ENCODE measurements around the gene PHLDB2.
A peak's percentile ranks its signal among the peaks of the same experiment; 100 is the strongest.

The PHLDB2 gene

GRCh38 chr3:111906656-111907055, 47.6 kb downstream of the PHLDB2 start:
- H3K4me3 ChIP-seq (ENCODE audit: low read depth, low read length) = no peak overlapping the region
- H3K36me3 ChIP-seq (ENCODE audit: control insufficient read depth, insufficient read depth, low read length) = no peaks in the 10 kb centered on the region
- no peaks in the 10 kb centered on the region for H3K9me3 ChIP-seq (ENCODE audit: control insufficient read depth, insufficient read depth, low read length)
- no peak overlapping the region for H3K9ac ChIP-seq (ENCODE audit: low read depth, low read length)
- H3K27me3 ChIP-seq (ENCODE audit: control insufficient read depth, insufficient read depth, low read length) = no peaks in the 10 kb centered on the region
- peaks cover under 1% of the 10 kb centered on the region; the same call in 1 of the 2 replicates for H3K4me1 ChIP-seq (ENCODE audit: control insufficient read depth, insufficient read depth, low read length)
- no peak overlapping the region for H3K27ac ChIP-seq (ENCODE audit: low read depth, low read length)

GRCh38 chr3:111907151-111907550, 48.1 kb downstream of the PHLDB2 start:
- H3K27ac ChIP-seq (ENCODE audit: low read depth, low read length) = no peak overlapping the region
- H3K9ac ChIP-seq (ENCODE audit: low read depth, low read length) = no peak overlapping the region
- H3K36me3 ChIP-seq (ENCODE audit: control insufficient read depth, insufficient read depth, low read length) = no peaks in the 10 kb centered on the region
- H3K9me3 ChIP-seq (ENCODE audit: control insufficient read depth, insufficient read depth, low read length) = no peaks in the 10 kb centered on the region
- H3K27me3 ChIP-seq (ENCODE audit: control insufficient read depth, insufficient read depth, low read length) = no peaks in the 10 kb centered on the region
- no peak overlapping the region for H3K4me3 ChIP-seq (ENCODE audit: low read depth, low read length)
- H3K4me1 ChIP-seq (ENCODE audit: control insufficient read depth, insufficient read depth, low read length) = peaks cover 4% of the 10 kb centered on the region; the same call in 1 of the 2 replicates

GRCh38 chr3:111910806-111911205, 51.7 kb downstream of the PHLDB2 start:
- Histone ChIP-seq H3K9me3 (ENCODE audit: control insufficient read depth, insufficient read depth, low read length) (no peaks in the 10 kb centered on the region), H3K27me3 (ENCODE audit: control insufficient read depth, insufficient read depth, low read length) (no peaks in the 10 kb centered on the region), H3K4me1 (ENCODE audit: control insufficient read depth, insufficient read depth, low read length) (peaks cover 20% of the 10 kb centered on the region), H3K9ac (ENCODE audit: low read depth, low read length) (no peak overlapping the region), H3K36me3 (ENCODE audit: control insufficient read depth, insufficient read depth, low read length) (0 out of 2 replicates have a peak, but pooled peaks cover 2% of the 10 kb centered on the region), H3K4me3 (ENCODE audit: low read depth, low read length) (no peak overlapping the region), H3K27ac (ENCODE audit: low read depth, low read length) (no peak overlapping the region)

GRCh38 chr3:111911446-111911845, 52.4 kb downstream of the PHLDB2 start:
- Histone ChIP-seq H3K36me3 (ENCODE audit: control insufficient read depth, insufficient read depth, low read length) (0 out of 2 replicates have a peak, but pooled peaks cover 2% of the 10 kb centered on the region), H3K27ac (ENCODE audit: low read depth, low read length) (no peak overlapping the region), H3K4me3 (ENCODE audit: low read depth, low read length) (no peak overlapping the region)

GRCh38 chr3:111913163-111913763, 54.2 kb downstream of the PHLDB2 start:
- Histone ChIP-seq H3K9me3 (ENCODE audit: control insufficient read depth, insufficient read depth, low read length) (no peaks in the 10 kb centered on the region), H3K9ac (ENCODE audit: low read depth, low read length) (no peak overlapping the region), H3K27me3 (ENCODE audit: control insufficient read depth, insufficient read depth, low read length) (peaks cover 13% of the 10 kb centered on the region), H3K4me1 (ENCODE audit: control insufficient read depth, insufficient read depth, low read length) (peaks cover 39% of the 10 kb centered on the region), H3K36me3 (ENCODE audit: control insufficient read depth, insufficient read depth, low read length) (peaks cover 4% of the 10 kb centered on the region; the same call in 1 of the 2 replicates), H3K4me3 (ENCODE audit: low read depth, low read length) (no peak overlapping the region; the same call in 1 of the 2 replicates), H3K27ac (ENCODE audit: low read depth, low read length) (no peak overlapping the region)

More at GRCh38 chr3:111911446-111911845, 52.4 kb downstream of the PHLDB2 start:
- peaks cover 27% of the 10 kb centered on the region for H3K4me1 ChIP-seq (ENCODE audit: control insufficient read depth, insufficient read depth, low read length)
- no peaks in the 10 kb centered on the region for H3K27me3 ChIP-seq (ENCODE audit: control insufficient read depth, insufficient read depth, low read length)
- no peaks in the 10 kb centered on the region for H3K9me3 ChIP-seq (ENCODE audit: control insufficient read depth, insufficient read depth, low read length)
- no peak overlapping the region for H3K9ac ChIP-seq (ENCODE audit: low read depth, low read length)

GRCh38 chr3:111915905-111916304, 56.8 kb downstream of the PHLDB2 start:
- H3K4me1 ChIP-seq (ENCODE audit: control insufficient read depth, insufficient read depth, low read length) = peaks cover 53% of the 10 kb centered on the region
- H3K9ac ChIP-seq (ENCODE audit: low read depth, low read length) = no peak overlapping the region
- peaks cover 8% of the 10 kb centered on the region; the same call in 1 of the 2 replicates for H3K36me3 ChIP-seq (ENCODE audit: control insufficient read depth, insufficient read depth, low read length)
- peak overlapping the region; percentile 74 for H3K27ac ChIP-seq (ENCODE audit: low read depth, low read length)
- H3K4me3 ChIP-seq (ENCODE audit: low read depth, low read length) = no peak overlapping the region
- peaks cover 39% of the 10 kb centered on the region for H3K27me3 ChIP-seq (ENCODE audit: control insufficient read depth, insufficient read depth, low read length)
- H3K9me3 ChIP-seq (ENCODE audit: control insufficient read depth, insufficient read depth, low read length) = no peaks in the 10 kb centered on the region

- no peak overlapping the region for H3K9ac ChIP-seq (ENCODE audit: low read depth, low read length)
- H3K9me3 ChIP-seq (ENCODE audit: control insufficient read depth, insufficient read depth, low read length) = no peaks in the 10 kb centered on the region
- H3K36me3 ChIP-seq (ENCODE audit: control insufficient read depth, insufficient read depth, low read length) = peaks cover 8% of the 10 kb centered on the region; the same call in 1 of the 2 replicates
- peak overlapping the region; percentile 74 for H3K27ac ChIP-seq (ENCODE audit: low read depth, low read length)
- H3K27me3 ChIP-seq (ENCODE audit: control insufficient read depth, insufficient read depth, low read length) = peaks cover 50% of the 10 kb centered on the region
- 0 out of 2 replicates have a peak overlapping the region, but pooled peaks have one; percentile 33 for H3K4me3 ChIP-seq (ENCODE audit: low read depth, low read length)
- peaks cover 49% of the 10 kb centered on the region for H3K4me1 ChIP-seq (ENCODE audit: control insufficient read depth, insufficient read depth, low read length)
These were observed 58.2 kb downstream of the PHLDB2 start for GRCh38 chr3:111917300-111917699.

- Histone ChIP-seq H3K27me3 (ENCODE audit: control insufficient read depth, insufficient read depth, low read length) (peaks cover 54% of the 10 kb centered on the region), H3K4me3 (ENCODE audit: low read depth, low read length) (no peak overlapping the region), H3K27ac (ENCODE audit: low read depth, low read length) (no peak overlapping the region), H3K9ac (ENCODE audit: low read depth, low read length) (no peak overlapping the region), H3K4me1 (ENCODE audit: control insufficient read depth, insufficient read depth, low read length) (peaks cover 36% of the 10 kb centered on the region), H3K36me3 (ENCODE audit: control insufficient read depth, insufficient read depth, low read length) (peaks cover 8% of the 10 kb centered on the region; the same call in 1 of the 2 replicates), H3K9me3 (ENCODE audit: control insufficient read depth, insufficient read depth, low read length) (no peaks in the 10 kb centered on the region)
These were observed 60.5 kb downstream of the PHLDB2 start for GRCh38 chr3:111919370-111920065.

GRCh38 chr3:111921181-111921580, 62.1 kb downstream of the PHLDB2 start:
- Histone ChIP-seq H3K4me1 (ENCODE audit: control insufficient read depth, insufficient read depth, low read length) (peaks cover 29% of the 10 kb centered on the region), H3K27me3 (ENCODE audit: control insufficient read depth, insufficient read depth, low read length) (peaks cover 54% of the 10 kb centered on the region), H3K9ac (ENCODE audit: low read depth, low read length) (no peak overlapping the region), H3K36me3 (ENCODE audit: control insufficient read depth, insufficient read depth, low read length) (peaks cover 8% of the 10 kb centered on the region; the same call in 1 of the 2 replicates), H3K9me3 (ENCODE audit: control insufficient read depth, insufficient read depth, low read length) (no peaks in the 10 kb centered on the region), H3K27ac (ENCODE audit: low read depth, low read length) (no peak overlapping the region), H3K4me3 (ENCODE audit: low read depth, low read length) (no peak overlapping the region)

- Histone ChIP-seq H3K9me3 (ENCODE audit: control insufficient read depth, insufficient read depth, low read length) (no peaks in the 10 kb centered on the region), H3K27me3 (ENCODE audit: control insufficient read depth, insufficient read depth, low read length) (peaks cover 42% of the 10 kb centered on the region), H3K36me3 (ENCODE audit: control insufficient read depth, insufficient read depth, low read length) (peaks cover 6% of the 10 kb centered on the region; the same call in 1 of the 2 replicates), H3K27ac (ENCODE audit: low read depth, low read length) (no peak overlapping the region), H3K9ac (ENCODE audit: low read depth, low read length) (no peak overlapping the region), H3K4me3 (ENCODE audit: low read depth, low read length) (no peak overlapping the region), H3K4me1 (ENCODE audit: control insufficient read depth, insufficient read depth, low read length) (peaks cover 19% of the 10 kb centered on the region)
These were observed 64.2 kb downstream of the PHLDB2 start for GRCh38 chr3:111923095-111923771.

Measured in HUES48 (cell line).